ENCODE results near the gene CALCA.

Gene CALCA

GRCh38 chr11:14974515-14975251 is 2.5 kb upstream of the CALCA start:
- Histone ChIP-seq H2BK5ac (ENCODE audit: low read length) (no peak overlapping the region), H3K4me2 (ENCODE audit: low read length) (peak overlapping the region; percentile 69), H3K9ac (ENCODE audit: low read length) (peak overlapping the region; percentile 48), H3K79me1 (ENCODE audit: low read length) (no peaks in the 10 kb centered on the region), H3K23ac (ENCODE audit: low read length) (no peak overlapping the region), H3K27ac (ENCODE audit: low read depth, low read length) (no peak overlapping the region), H3K4me3 (ENCODE audit: low read length) (peak overlapping the region; percentile 17), H2AK5ac (ENCODE audit: low read length) (no peak overlapping the region), H3K79me2 (ENCODE audit: control insufficient read depth, insufficient read depth, low read length) (no peaks in the 10 kb centered on the region), H3K27me3 (ENCODE audit: insufficient read depth, low read length, poor library complexity) (peaks cover 30% of the 10 kb centered on the region), H4K5ac (ENCODE audit: low read length) (no peak overlapping the region), H2BK120ac (ENCODE audit: low read depth, low read length) (no peak overlapping the region), H3K56ac (ENCODE audit: low read length) (peak overlapping the region; percentile 29), H4K8ac (ENCODE audit: low read depth, low read length) (no peak overlapping the region), H2BK15ac (replicated peaks; ENCODE audit: low read depth) (no peak overlapping the region), H3K4ac (ENCODE audit: low read depth, low read length) (no peak overlapping the region), H3K18ac (ENCODE audit: low read length) (no peak overlapping the region), H3K36me3 (ENCODE audit: control insufficient read depth, insufficient read depth, low read length) (no peaks in the 10 kb centered on the region), H3K4me1 (ENCODE audit: control insufficient read depth, low read depth, low read length) (peaks cover 6% of the 10 kb centered on the region)
- DNase-seq: peak; percentile 92
- no CpG with 5 or more reads among the region's 27 CpGs for WGBS (ENCODE audit: extremely low coverage, insufficient coverage, low lambda C conversion rate)

GRCh38 chr11:14973621-14974514 is 1.7 kb upstream of the CALCA start:
- peak overlapping the region; percentile 6 for H3K4me2 ChIP-seq (ENCODE audit: low read length)
- H3K18ac ChIP-seq (ENCODE audit: low read length): no peak overlapping the region
- H3K4me1 ChIP-seq (ENCODE audit: control insufficient read depth, low read depth, low read length): peaks cover 6% of the 10 kb centered on the region
- no peak overlapping the region for H3K4me3 ChIP-seq (ENCODE audit: low read length)
- WGBS (ENCODE audit: extremely low coverage, insufficient coverage, low lambda C conversion rate): no CpG with 5 or more reads among the region's 64 CpGs
- no peak overlapping the region for H4K5ac ChIP-seq (ENCODE audit: low read length)
- H3K27me3 ChIP-seq (ENCODE audit: insufficient read depth, low read length, poor library complexity): peaks cover 30% of the 10 kb centered on the region
- H3K27ac ChIP-seq (ENCODE audit: low read depth, low read length): no peak overlapping the region
- no peak overlapping the region for H3K23ac ChIP-seq (ENCODE audit: low read length)
- no peak overlapping the region for H4K8ac ChIP-seq (ENCODE audit: low read depth, low read length)
- peak overlapping the region; percentile 29 for H3K56ac ChIP-seq (ENCODE audit: low read length)
- no peaks in the 10 kb centered on the region for H3K79me2 ChIP-seq (ENCODE audit: control insufficient read depth, insufficient read depth, low read length)
- no peaks in the 10 kb centered on the region for H3K79me1 ChIP-seq (ENCODE audit: low read length)
- H3K36me3 ChIP-seq (ENCODE audit: control insufficient read depth, insufficient read depth, low read length): no peaks in the 10 kb centered on the region
- no peak overlapping the region for H2BK120ac ChIP-seq (ENCODE audit: low read depth, low read length)
- H3K9ac ChIP-seq (ENCODE audit: low read length): peak overlapping the region; percentile 22
- H3K4ac ChIP-seq (ENCODE audit: low read depth, low read length): no peak overlapping the region
- no peak overlapping the region for H2BK15ac ChIP-seq (replicated peaks; ENCODE audit: low read depth)
- H2AK5ac ChIP-seq (ENCODE audit: low read length): no peak overlapping the region
- no peak overlapping the region for H2BK5ac ChIP-seq (ENCODE audit: low read length)
- DNase-seq: peak; percentile 62

- WGBS (ENCODE audit: extremely low coverage, insufficient coverage, low lambda C conversion rate): no CpG with 5 or more reads among the region's 22 CpGs
- no peak overlapping the region for H3K4ac ChIP-seq (ENCODE audit: low read depth, low read length)
- no peak overlapping the region for H4K5ac ChIP-seq (ENCODE audit: low read length)
- H2AK5ac ChIP-seq (ENCODE audit: low read length): no peak overlapping the region
- no peak overlapping the region for H3K56ac ChIP-seq (ENCODE audit: low read length)
- no peak overlapping the region for H2BK15ac ChIP-seq (replicated peaks; ENCODE audit: low read depth)
- no peak overlapping the region for H3K27ac ChIP-seq (ENCODE audit: low read depth, low read length)
- H3K9ac ChIP-seq (ENCODE audit: low read length): no peak overlapping the region
- no peak overlapping the region for H3K4me3 ChIP-seq (ENCODE audit: low read length)
- no peaks in the 10 kb centered on the region for H3K79me2 ChIP-seq (ENCODE audit: control insufficient read depth, insufficient read depth, low read length)
- H2BK120ac ChIP-seq (ENCODE audit: low read depth, low read length): no peak overlapping the region
- peaks cover 30% of the 10 kb centered on the region for H3K27me3 ChIP-seq (ENCODE audit: insufficient read depth, low read length, poor library complexity)
- DNase-seq: peak; percentile 22
- peak overlapping the region; percentile 4 for H3K23ac ChIP-seq (ENCODE audit: low read length)
- H3K4me2 ChIP-seq (ENCODE audit: low read length): no peak overlapping the region
- no peaks in the 10 kb centered on the region for H3K79me1 ChIP-seq (ENCODE audit: low read length)
- H3K36me3 ChIP-seq (ENCODE audit: control insufficient read depth, insufficient read depth, low read length): no peaks in the 10 kb centered on the region
- H4K8ac ChIP-seq (ENCODE audit: low read depth, low read length): no peak overlapping the region
- H3K18ac ChIP-seq (ENCODE audit: low read length): no peak overlapping the region
- no peak overlapping the region for H2BK5ac ChIP-seq (ENCODE audit: low read length)
- peaks cover 3% of the 10 kb centered on the region for H3K4me1 ChIP-seq (ENCODE audit: control insufficient read depth, low read depth, low read length)
Observed at GRCh38 chr11:14972581-14973495, 687 bp upstream of the CALCA start.

- Histone ChIP-seq H2BK15ac (replicated peaks; ENCODE audit: low read depth) (no peak overlapping the region), H3K9ac (ENCODE audit: low read length) (no peak overlapping the region), H3K4me2 (ENCODE audit: low read length) (no peak overlapping the region), H4K5ac (ENCODE audit: low read length) (no peak overlapping the region), H3K18ac (ENCODE audit: low read length) (no peak overlapping the region), H3K4me1 (ENCODE audit: control insufficient read depth, low read depth, low read length) (peaks cover 3% of the 10 kb centered on the region), H3K79me2 (ENCODE audit: control insufficient read depth, insufficient read depth, low read length) (no peaks in the 10 kb centered on the region), H2AK5ac (ENCODE audit: low read length) (no peak overlapping the region), H3K27ac (ENCODE audit: low read depth, low read length) (no peak overlapping the region), H3K56ac (ENCODE audit: low read length) (no peak overlapping the region), H3K23ac (ENCODE audit: low read length) (no peak overlapping the region), H3K36me3 (ENCODE audit: control insufficient read depth, insufficient read depth, low read length) (no peaks in the 10 kb centered on the region), H3K27me3 (ENCODE audit: insufficient read depth, low read length, poor library complexity) (peaks cover 24% of the 10 kb centered on the region), H2BK120ac (ENCODE audit: low read depth, low read length) (no peak overlapping the region), H3K79me1 (ENCODE audit: low read length) (no peaks in the 10 kb centered on the region), H3K4ac (ENCODE audit: low read depth, low read length) (no peak overlapping the region), H4K8ac (ENCODE audit: low read depth, low read length) (no peak overlapping the region), H3K4me3 (ENCODE audit: low read length) (no peak overlapping the region), H2BK5ac (ENCODE audit: low read length) (no peak overlapping the region)
- DNase-seq: peak; percentile 83
- WGBS (ENCODE audit: extremely low coverage, insufficient coverage, low lambda C conversion rate): no CpG with 5 or more reads among the region's 7 CpGs
Observed at GRCh38 chr11:14969901-14970323, 2.2 kb downstream of the CALCA start.

DNA sequence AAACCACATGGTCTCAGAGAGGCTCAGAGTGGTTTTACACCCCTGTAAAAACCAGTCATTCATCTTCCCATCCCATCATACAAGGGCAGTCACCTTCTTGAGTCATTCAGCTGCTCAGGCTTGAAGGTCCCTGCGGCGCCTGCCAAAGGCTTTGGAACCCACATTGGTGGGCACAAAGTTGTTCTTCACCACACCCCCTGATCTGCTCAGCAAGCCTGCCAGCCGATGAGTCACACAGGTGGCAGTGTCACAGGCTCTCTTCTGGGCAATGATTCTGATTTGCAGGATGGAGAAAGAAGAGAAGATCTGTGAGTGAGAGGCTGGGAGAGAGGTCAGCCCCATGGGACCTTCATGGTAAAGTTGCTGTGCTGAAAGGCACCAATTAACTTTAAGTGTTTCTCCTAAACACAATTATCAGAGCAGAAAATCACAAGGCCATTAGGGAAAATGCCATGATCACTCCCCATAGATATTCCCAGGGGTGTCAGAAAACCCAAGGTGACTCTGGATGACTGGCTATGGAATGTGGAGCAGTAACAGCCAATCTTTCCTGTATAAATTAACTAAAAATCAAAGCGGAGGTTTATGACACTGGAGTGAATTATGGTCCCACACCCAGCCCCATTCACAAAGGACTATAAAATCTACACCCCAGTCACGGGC is 4.4 kb downstream of the CALCA start:
- H2BK120ac ChIP-seq (ENCODE audit: low read depth, low read length): no peak overlapping the region
- H3K4me1 ChIP-seq (ENCODE audit: control insufficient read depth, low read depth, low read length): peaks cover 3% of the 10 kb centered on the region
- no peak overlapping the region for H3K56ac ChIP-seq (ENCODE audit: low read length)
- no peak overlapping the region for H3K9ac ChIP-seq (ENCODE audit: low read length)
- H3K18ac ChIP-seq (ENCODE audit: low read length): no peak overlapping the region
- no peak overlapping the region for H2BK15ac ChIP-seq (replicated peaks; ENCODE audit: low read depth)
- no CpG with 5 or more reads among the region's 5 CpGs for WGBS (ENCODE audit: extremely low coverage, insufficient coverage, low lambda C conversion rate)
- no peak overlapping the region for H3K4me3 ChIP-seq (ENCODE audit: low read length)
- no peaks in the 10 kb centered on the region for H3K79me2 ChIP-seq (ENCODE audit: control insufficient read depth, insufficient read depth, low read length)
- no peak for DNase-seq
- H3K27me3 ChIP-seq (ENCODE audit: insufficient read depth, low read length, poor library complexity): peaks cover 15% of the 10 kb centered on the region
- H3K79me1 ChIP-seq (ENCODE audit: low read length): no peaks in the 10 kb centered on the region
- no peaks in the 10 kb centered on the region for H3K36me3 ChIP-seq (ENCODE audit: control insufficient read depth, insufficient read depth, low read length)
- no peak overlapping the region for H3K27ac ChIP-seq (ENCODE audit: low read depth, low read length)
- no peak overlapping the region for H4K8ac ChIP-seq (ENCODE audit: low read depth, low read length)
- no peak overlapping the region for H3K23ac ChIP-seq (ENCODE audit: low read length)
- no peak overlapping the region for H3K4me2 ChIP-seq (ENCODE audit: low read length)
- no peak overlapping the region for H2AK5ac ChIP-seq (ENCODE audit: low read length)
- H4K5ac ChIP-seq (ENCODE audit: low read length): no peak overlapping the region
- H2BK5ac ChIP-seq (ENCODE audit: low read length): no peak overlapping the region
- H3K4ac ChIP-seq (ENCODE audit: low read depth, low read length): no peak overlapping the region

Measured in mesendoderm (in vitro differentiated cells).